HG03135 (cell line): ENCODE data around the gene FLT3.
"Not testable (repeated sequence)": the region's sequence is repeated elsewhere in the genome, so short reads cannot be mapped to it uniquely, and the experiment has no call there.

Experiments used
- ATAC-seq: cut with Tn5 transposase; IDR thresholded peaks from one replicate; pipeline ENCODE4 v1.9.1; 2021; ENCODE audit warnings: mild to moderate bottlenecking, moderate library complexity; ENCODE audit not compliant: unreplicated experiment

FLT3 gene

GRCh38 chr13:28005016-28005415, 95.4 kb downstream of the FLT3 start:
- ATAC-seq: not testable (repeated sequence)

DNA sequence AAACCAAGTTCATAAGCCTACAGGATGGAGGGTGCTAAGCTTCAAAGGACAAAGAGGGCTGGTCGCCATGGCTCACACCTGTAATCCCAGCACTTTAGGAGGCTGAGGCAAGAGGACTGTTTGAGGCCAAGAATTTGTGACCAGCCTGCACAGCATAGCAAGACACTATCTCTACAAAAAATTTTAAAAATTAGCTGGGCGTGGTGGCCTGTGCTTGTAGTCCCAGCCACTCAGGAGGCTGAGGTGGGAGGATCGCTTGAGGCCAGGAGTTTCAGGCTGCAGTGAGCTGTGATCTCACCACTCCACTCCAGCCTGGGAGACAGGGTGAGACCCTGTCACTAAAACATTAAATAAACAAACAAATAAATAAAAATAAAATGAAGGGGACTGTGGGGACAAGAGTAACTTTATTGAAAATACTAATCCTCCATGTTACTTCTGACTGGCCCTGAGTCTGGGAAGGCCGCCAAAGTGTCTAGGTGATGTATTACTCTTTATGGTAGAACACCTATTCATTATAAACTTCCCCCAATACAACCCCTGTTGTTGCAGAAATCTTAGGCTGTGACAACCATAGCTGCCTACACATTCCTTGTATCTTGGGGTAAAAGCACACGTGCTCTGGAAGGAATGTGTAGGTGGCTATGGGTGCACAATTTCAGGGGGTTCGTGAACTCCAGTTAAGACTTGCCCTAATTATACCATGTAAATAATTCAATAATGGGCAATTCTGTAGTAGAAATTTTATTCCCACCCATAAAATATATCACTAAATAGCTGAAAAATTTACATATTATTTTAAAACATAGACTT, 97.3 kb downstream of the FLT3 start:
- ATAC-seq: no peak

GRCh38 chr13:28001837-28002473, 98.4 kb downstream of the FLT3 start:
- no peak for ATAC-seq

GRCh38 chr13:28001049-28001448, 99.3 kb downstream of the FLT3 start:
- no peak for ATAC-seq

DNA sequence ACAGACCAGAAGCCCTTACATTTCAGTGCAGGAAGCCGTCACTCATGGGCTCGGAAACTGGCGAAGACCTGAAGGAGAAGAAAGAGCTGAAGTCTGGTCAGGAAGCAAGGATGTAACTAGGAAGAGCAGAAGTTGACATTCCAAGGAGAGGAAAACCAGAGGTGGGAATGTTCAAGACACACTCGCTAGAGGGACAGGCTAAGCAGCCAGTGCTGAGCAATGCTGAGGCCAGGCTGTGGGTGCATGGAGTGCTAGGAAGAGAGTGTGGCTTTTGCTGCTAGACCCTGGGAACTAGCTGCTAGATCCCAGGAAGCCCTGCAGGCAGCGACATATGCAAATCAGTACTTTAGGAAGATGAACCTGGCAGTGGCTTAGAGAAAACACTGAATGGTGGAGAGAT, 99.8 kb downstream of the FLT3 start:
- ATAC-seq: no peak

DNA sequence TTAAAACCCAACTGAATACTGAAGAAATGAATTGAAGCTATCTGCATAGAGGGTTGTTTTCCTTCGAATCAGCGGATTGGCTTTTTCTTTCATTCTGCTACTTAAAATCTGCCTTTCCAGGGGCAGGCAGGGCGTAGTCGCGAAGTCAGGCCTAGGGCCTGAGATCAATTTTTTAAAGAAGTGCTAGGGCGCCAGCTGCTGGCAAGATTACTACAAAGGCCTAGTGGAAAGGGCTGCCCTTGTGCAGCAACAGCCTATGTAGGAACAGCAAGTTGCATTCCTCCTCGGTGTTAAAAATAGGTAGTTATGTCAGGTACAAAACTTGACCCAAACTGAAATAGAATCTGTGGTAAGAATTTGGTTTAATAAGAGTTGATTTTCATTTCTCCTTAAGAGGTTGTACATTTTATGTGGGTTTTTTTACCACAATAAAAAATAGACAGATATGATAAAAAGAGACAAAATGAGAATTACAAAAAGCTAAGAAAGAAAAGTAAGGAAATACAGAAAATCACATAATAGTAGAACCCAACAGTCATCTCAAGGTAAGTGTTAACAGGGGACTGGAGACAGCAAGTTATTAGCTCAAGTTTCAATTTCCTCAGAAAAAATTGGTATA, 102.4 kb downstream of the FLT3 start:
- no peak for ATAC-seq

DNA sequence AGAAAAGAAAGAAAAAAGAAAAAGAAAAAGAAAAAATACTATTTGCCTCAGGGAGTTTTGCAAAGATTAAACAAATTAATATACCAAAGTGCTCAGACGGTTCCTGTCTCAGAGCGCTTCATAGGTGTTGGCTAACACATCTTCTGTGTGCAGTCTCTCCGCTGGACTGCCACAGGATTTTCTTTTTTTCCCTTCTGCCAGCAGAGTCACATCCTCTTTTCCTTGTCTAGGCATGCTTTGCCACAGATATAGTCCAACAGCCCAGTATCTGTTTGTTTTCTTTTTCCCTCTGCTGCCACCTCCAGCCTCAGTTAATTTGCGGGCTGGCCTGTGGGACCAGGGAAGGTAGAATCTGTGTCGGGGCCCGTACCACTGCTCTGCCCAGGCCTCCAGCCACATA, 108.5 kb downstream of the FLT3 start:
- ATAC-seq: no peak

DNA sequence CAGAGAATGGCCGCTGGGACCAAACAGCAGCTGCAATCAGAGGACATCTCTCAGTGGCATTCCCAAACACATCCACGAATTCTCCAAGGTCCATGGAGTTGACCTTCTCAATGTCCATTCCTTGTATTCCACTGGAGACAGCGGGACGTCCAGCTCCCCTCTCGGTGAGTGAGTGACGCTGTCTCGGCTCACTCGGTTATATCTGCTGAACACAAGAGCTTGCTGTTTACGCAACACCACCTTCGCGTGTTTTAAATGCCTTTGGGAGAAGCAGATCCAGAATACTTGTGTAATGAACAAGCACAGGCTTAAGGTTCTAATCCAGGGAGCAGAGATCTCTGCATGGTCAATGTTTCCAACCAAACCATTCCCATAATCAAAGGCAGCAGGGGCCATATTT, 111.9 kb downstream of the FLT3 start, which contains the start of gene URAD:
Gene URAD (minus strand): TSS at position 174 of the 400 bp plus-strand sequence. CDS start 56 bp downstream, at position 118.
- ATAC-seq: no peak

GRCh38 chr13:27985600-27985999, 114.8 kb downstream of the FLT3 start:
- no peak for ATAC-seq

GRCh38 chr13:27982361-27982760, 118.0 kb downstream of the FLT3 start:
- ATAC-seq: no peak

- no peak for ATAC-seq
These were observed 119.2 kb downstream of the FLT3 start for GRCh38 chr13:27981006-27981708.

GRCh38 chr13:27980280-27980998, 119.9 kb downstream of the FLT3 start:
- ATAC-seq: no peak

GRCh38 chr13:27979765-27980279, 120.6 kb downstream of the FLT3 start:
- no peak for ATAC-seq

DNA sequence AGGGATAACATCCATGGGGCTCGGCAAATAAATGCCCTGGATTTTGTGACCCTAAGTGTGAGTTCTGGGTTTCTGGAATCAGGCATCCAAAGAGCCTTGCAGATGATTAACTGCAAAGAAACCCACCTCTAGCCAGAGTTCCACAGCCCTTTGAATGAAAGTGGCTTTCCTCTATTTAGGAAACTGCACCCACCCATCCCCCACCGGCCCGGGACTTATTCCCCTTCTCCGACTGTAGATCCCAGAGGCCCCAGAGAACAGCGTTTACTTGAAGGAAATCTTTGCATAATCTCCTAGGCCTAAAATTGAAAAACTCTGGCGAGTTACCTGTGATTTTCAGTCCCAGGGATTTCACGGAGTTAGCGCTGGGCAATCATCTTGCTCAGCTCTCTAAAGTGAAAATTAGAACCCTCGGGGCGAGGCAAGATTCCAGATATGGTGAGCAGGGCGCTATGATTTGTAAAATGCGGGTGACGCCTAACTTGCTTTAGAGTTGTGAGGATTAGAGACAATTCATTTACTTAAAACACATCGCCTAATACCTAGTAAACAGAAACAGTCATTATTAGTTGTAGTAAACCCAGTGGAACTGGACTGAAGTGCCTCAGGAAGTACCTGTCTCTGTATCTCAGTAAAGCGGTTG, 121.3 kb downstream of the FLT3 start:
- ATAC-seq: no peak

- ATAC-seq: no peak
These were observed 121.9 kb downstream of the FLT3 start for GRCh38 chr13:27978301-27978968.

DNA sequence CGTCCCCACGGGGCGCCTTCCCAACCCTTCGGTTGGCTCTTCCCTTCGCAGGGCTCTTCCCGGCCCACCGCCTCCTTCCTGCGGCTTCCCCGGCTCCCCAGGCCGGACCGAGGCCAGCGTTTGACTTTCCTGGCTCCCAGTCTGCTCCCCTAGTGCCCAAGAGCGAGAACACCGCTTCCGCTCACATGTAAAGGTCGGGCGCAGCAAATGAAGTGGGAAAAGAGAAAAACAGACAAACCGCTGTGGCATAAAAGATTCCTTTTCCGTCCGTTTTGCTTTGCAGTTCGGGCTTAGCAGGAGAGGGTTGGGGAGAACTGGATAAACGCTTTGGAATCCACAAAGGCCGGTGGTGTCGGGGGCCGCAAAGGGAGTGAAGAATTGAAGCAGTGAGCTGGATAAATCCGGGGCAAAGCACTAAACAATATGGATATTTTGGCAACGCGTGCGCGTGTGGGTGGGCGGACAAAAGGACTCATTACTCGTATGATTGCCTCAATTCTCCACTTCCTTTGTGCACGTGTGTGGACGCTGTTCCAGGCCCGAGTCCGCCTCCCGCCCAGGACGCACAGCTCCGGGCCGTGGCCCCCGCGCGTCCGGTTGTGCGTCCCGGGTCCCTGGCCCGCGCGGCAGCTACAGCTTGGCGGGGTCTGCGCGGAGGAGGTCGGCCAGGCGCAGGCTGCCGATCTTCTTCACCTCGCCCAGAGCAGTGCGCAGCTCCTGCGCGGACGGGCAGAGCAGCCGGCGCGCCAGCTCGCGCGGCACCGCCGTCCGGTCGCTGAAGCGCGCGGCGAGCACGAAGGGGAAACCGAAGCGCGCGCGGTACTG, 122.7 kb downstream of the FLT3 start:
- ATAC-seq: no peak

GRCh38 chr13:27976362-27977091, 123.8 kb downstream of the FLT3 start:
- no peak for ATAC-seq
